Transverse colon (tissue), 4 donors: Measurements from ENCODE around the gene SPEN. TPM values are rescaled to one million over a fixed set of nuclear protein-coding genes. Genes with fewer than 3 reads are reported as not detected.

Experiments used
- DNase-seq: peaks from one replicate; pipeline ENCODE4 v3.0.0-alpha.2; 2019
- H3K27ac ChIP-seq, 4 donors: fragments of 200-600 bp; sonication (generic); 2 replicates each; pipeline ENCODE4 v1.5.1; 2016 to 2018; ENCODE audit warnings: inconsistent platforms in 4 of 4
- H3K27me3 ChIP-seq: fragments of 200-600 bp; sonication (generic); 2 replicates; pipeline ENCODE4 v1.5.1; 2017; ENCODE audit warnings: inconsistent platforms
- H3K36me3 ChIP-seq, 4 donors: fragments of 200-600 bp; sonication (generic); 2 replicates each; pipeline ENCODE4 v1.5.1; 2017 to 2019; ENCODE audit warnings: inconsistent platforms in 4 of 4
- H3K4me1 ChIP-seq, 4 donors: fragments of 200-600 bp; sonication (generic); 2 replicates each; pipeline ENCODE4 v1.5.1; 2017 to 2020; ENCODE audit warnings: inconsistent platforms in 4 of 4
- H3K4me3 ChIP-seq, 4 donors: fragments of 200-600 bp; sonication (generic); 1 replicate in 1 of 4; 2 replicates in 3 of 4; pipeline versions ENCODE4 v1.5.1 to v1.6.1; 2017 to 2019; ENCODE audit warnings: inconsistent platforms in 4 of 4
- H3K9me3 ChIP-seq, 2 donors: fragments of 200-600 bp; sonication (generic); 2 replicates each; pipeline ENCODE4 v1.5.1; 2017 to 2019; ENCODE audit warnings: inconsistent platforms in 2 of 2
- CTCF ChIP-seq, 5 experiments: fragments of 200-600 bp in 3 of 5; fragments of 450-650 bp in 2 of 5; sonication (generic) in 3 of 5; IDR thresholded peaks; 1 replicate in 2 of 5; 2 replicates in 3 of 5; pipeline ENCODE4 v1.5.1; 2016 to 2017; ENCODE audit warnings: antibody characterized with exemption in 5 of 5, inconsistent platforms in 3 of 5, mild to moderate bottlenecking in 2 of 5, moderate library complexity in 1 of 5
- EP300 ChIP-seq: sonication (generic); formaldehyde crosslinking; IDR thresholded peaks from one replicate; pipeline ENCODE4 v1.6.1; 2017; ENCODE audit warnings: antibody characterized with exemption, low read depth
- POLR2A ChIP-seq: fragments of 450-650 bp; IDR thresholded peaks from one replicate; pipeline ENCODE4 v1.6.1; 2016; ENCODE audit warnings: antibody characterized with exemption, mild to moderate bottlenecking, moderate library complexity
- POLR2AphosphoS5 ChIP-seq, 3 donors: sonication (generic); formaldehyde crosslinking; IDR thresholded peaks; one replicate each; pipeline ENCODE4 v1.6.1; 2016; ENCODE audit warnings: antibody characterized with exemption in 3 of 3
- WGBS, 2 donors: methylation state at CpG; one replicate each; pipeline ENCODE4 v1.1.5; 2018; ENCODE audit warnings: low coverage in 1 of 2; 5-methylcytosine and 5-hydroxymethylcytosine counted together
- in situ Hi-C, 4 donors: fragments of 200-750 bp; cut with MboI; loops; one replicate each; pipeline versions ENCODE4 v1.15.0 to v1.15.1; 2017; ENCODE audit warnings: low sequenced_read_pairs in 3 of 4, low pct_ligation_motif_present in 1 of 4, low pct_unique_long_range_greater_than_20kb in 1 of 4
- intact Hi-C: fragments of 100-400 bp; cut with DNase I; formaldehyde crosslinking; loops from one replicate; pipeline ENCODE4 v1.15.1; 2023; ENCODE audit warnings: low total_unique reads
- total RNA-seq, 4 donors: library from RNA; depleted of rRNA; stranded (reverse); fragments of >200 nt; gene quantifications; one replicate each; pipeline ENCODE4 v1.1.0, GENCODE V29; 2016

Gene SPEN
- total RNA-seq, 4 donors from 2014 or later = 28.4 to 81.9 (median 42.6) TPM

GRCh38 chr1:15858672-15859372 lies 11.3 kb downstream of the SPEN start:
- TF ChIP-seq POLR2AphosphoS5 (IDR thresholded peaks at IDR 0.05) (no peak), POLR2A (no peak), CTCF (IDR thresholded peaks at IDR 0.05) (no peak), EP300 (no peak)
- Histone ChIP-seq H3K9me3 (no peaks in the 10 kb centered on the region), H3K4me1 (peaks cover 0 to 49% (median 8%) of the 10 kb centered on the region in 4 donors), H3K27me3 (no peaks in the 10 kb centered on the region), H3K36me3 (no peaks in the 10 kb centered on the region), H3K27ac (no peak overlapping the region), H3K4me3 (no peak overlapping the region)
- WGBS, 2 donors = 82 to 83% methylated on average over 8 of the region's 8 CpGs
- intact Hi-C loops = no loop called here
- in situ Hi-C loops = no loop called here
- no peak for DNase-seq

- 91% methylated on average over 2 of the region's 2 CpGs; no CpG with 5 or more reads in 1 of the 2 donors for WGBS, 2 donors
- in situ Hi-C loops = no loop called here
- TF ChIP-seq CTCF (IDR thresholded peaks at IDR 0.05) (no peak), POLR2AphosphoS5 (IDR thresholded peaks at IDR 0.05) (no peak), EP300 (no peak), POLR2A (no peak)
- no peak overlapping the region for H3K27ac ChIP-seq
- H3K27me3 ChIP-seq = no peaks in the 10 kb centered on the region
- peaks cover 0 to 26% (median 4%) of the 10 kb centered on the region in 4 donors for H3K4me1 ChIP-seq
- intact Hi-C loops = no loop called here
- no peak overlapping the region for H3K4me3 ChIP-seq
- no peaks in the 10 kb centered on the region for H3K9me3 ChIP-seq
- no peak for DNase-seq
- no peaks in the 10 kb centered on the region for H3K36me3 ChIP-seq
These were observed 15.8 kb downstream of the SPEN start for GRCh38 chr1:15863156-15863901.

- no peaks in the 10 kb centered on the region for H3K27me3 ChIP-seq
- H3K36me3 ChIP-seq = no peaks in the 10 kb centered on the region
- WGBS, 2 donors = 85 to 91% methylated on average over 3 of the region's 3 CpGs
- in situ Hi-C loops = no loop called here
- intact Hi-C loops = no loop called here
- peaks cover 0 to 31% (median 2%) of the 10 kb centered on the region in 4 donors for H3K4me1 ChIP-seq
- no peak overlapping the region for H3K4me3 ChIP-seq
- H3K27ac ChIP-seq = no peak overlapping the region
- DNase-seq = no peak
- no peaks in the 10 kb centered on the region for H3K9me3 ChIP-seq
- no peak for TF ChIP-seq POLR2AphosphoS5 (IDR thresholded peaks at IDR 0.05)
- no peak for TF ChIP-seq POLR2A
- no peak for TF ChIP-seq EP300
- TF ChIP-seq CTCF (IDR thresholded peaks at IDR 0.05) = no peak
These were observed 19.3 kb downstream of the SPEN start for GRCh38 chr1:15866721-15867201.

GRCh38 chr1:15867288-15867687 lies 19.8 kb downstream of the SPEN start:
- in situ Hi-C loops = no loop called here
- 85 to 100% methylated on average over 1 to 3 of the region's 3 CpGs for WGBS, 2 donors

More at GRCh38 chr1:15867288-15867687, 19.8 kb downstream of the SPEN start:
- no peak for DNase-seq
- peaks cover 0 to 26% (median 2%) of the 10 kb centered on the region in 4 donors for H3K4me1 ChIP-seq
- TF ChIP-seq POLR2AphosphoS5 (IDR thresholded peaks at IDR 0.05) = no peak
- no peak for TF ChIP-seq EP300
- TF ChIP-seq CTCF (IDR thresholded peaks at IDR 0.05) = no peak
- TF ChIP-seq POLR2A = no peak
- intact Hi-C loops = no loop called here
- H3K27ac ChIP-seq = no peak overlapping the region
- no peaks in the 10 kb centered on the region for H3K9me3 ChIP-seq
- H3K4me3 ChIP-seq = no peak overlapping the region
- no peaks in the 10 kb centered on the region for H3K27me3 ChIP-seq
- no peaks in the 10 kb centered on the region for H3K36me3 ChIP-seq
